Hippocampal formation (tissue), 2 donors: ENCODE measurements around the gene RFX4.
"Not testable (repeated sequence)": the region's sequence is repeated elsewhere in the genome, so short reads cannot be mapped to it uniquely, and the experiment has no call there.

Experiments
- DNase-seq, 2 donors: peaks; one replicate each; lab custom pipeline; 2025; lab: John Stamatoyannopoulos, UW

RFX4 gene

DNA sequence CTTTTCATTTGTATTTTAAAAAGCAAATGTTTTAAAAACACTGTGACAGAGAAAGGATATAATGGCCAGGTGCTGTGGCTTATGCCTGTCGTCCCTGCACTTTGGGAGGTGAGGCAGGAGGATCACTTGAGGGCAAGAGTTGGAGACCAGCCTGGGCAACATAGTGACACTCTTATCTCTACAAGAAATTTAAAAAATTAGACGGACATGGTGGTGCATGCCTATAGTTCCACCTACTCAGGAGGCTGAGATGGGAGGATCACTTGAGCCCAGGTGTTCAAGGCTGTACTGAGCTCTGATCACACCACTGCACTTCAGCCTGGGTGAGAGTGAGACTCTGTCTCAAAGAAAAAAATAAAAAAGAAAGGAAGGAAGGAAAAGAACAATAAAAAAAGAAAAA, 7.8 kb downstream of the RFX4 start:
- DNase-seq: no peak

DNA sequence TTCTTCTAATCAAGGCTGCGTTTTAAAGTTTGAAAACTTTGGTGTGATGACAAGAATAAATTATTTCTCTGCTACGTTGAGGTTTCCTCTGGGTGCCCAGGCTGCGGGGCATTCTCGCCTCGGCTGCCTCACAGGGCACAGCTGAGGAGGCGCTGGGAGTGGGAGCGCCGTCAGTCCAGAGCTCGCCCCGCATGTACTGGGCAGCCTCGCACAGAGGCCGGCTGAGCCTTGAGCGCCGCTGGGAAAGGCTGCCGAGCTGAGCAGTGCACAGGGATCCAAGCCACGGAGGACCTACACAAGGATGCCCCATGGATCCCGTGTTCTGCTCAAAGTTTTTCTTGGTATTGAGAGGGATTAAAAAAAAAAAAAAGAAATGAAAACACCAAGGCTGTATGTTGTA, 11.6 kb downstream of the RFX4 start:
- no peak for DNase-seq

- DNase-seq: no peak
Observed at GRCh38 chr12:106595268-106595667, 12.5 kb downstream of the RFX4 start.

DNA sequence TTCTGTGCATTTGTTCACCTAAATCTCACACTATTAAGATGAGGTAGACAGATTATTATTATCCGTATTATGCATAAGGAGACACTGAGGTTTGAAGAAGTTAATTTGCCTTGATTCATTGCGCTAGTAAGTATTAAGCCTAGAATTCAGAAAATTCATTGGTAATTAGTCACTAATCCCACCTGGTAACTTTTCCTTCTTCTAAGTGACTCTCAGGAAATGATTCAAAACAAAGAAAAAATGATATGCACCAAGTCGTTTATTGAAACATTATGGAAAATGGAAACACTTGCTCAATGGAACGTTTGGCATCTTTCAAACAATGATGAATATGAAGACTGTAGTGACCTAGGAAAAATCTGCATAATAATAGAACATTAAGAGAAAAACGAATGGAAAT, 15.2 kb downstream of the RFX4 start:
- no peak for DNase-seq

DNA sequence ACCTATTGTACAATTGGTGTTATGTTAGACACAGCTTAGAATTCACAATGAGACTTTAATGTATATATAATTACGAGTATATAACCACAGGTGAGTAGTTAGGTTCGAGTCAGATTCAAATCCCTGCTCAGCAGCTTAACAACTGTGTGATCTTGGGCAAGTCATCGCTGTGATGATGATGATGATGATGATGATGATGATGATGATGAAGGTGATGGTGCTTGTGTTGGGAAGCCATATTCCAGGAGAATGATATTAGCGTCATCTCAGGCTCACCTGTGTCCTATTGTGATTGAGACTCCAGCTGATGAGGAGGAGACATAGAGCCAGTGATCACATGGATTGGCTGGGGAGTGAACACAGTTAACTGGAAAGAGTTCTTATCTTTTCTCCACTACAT, 16.5 kb downstream of the RFX4 start:
- no peak for DNase-seq

GRCh38 chr12:106600503-106600902, 17.7 kb downstream of the RFX4 start:
- DNase-seq: no peak

- no peak for DNase-seq
Observed at GRCh38 chr12:106601031-106601430, 18.2 kb downstream of the RFX4 start.

GRCh38 chr12:106601496-106601895, 18.7 kb downstream of the RFX4 start:
- DNase-seq: no peak

GRCh38 chr12:106602076-106602475, 19.3 kb downstream of the RFX4 start:
- DNase-seq: no peak

DNA sequence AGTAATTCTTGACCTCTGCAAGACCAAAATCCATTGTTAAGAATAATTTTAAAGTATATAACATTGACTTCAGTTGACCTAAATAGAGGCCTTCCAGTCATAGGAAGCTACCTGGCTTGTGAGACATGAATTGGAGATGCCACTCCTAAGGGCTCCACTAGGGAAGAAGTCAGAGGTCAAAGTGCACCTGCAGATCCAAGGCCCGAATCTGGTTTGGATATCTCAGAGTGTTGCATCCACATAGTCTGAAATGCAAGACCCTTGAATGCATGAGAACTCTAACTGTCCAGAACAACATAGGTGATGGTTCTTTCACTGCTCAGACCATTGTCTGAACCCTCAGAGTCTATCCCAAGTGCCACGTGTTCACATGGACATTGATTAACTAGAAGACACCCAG, 22.4 kb downstream of the RFX4 start:
- no peak for DNase-seq

DNA sequence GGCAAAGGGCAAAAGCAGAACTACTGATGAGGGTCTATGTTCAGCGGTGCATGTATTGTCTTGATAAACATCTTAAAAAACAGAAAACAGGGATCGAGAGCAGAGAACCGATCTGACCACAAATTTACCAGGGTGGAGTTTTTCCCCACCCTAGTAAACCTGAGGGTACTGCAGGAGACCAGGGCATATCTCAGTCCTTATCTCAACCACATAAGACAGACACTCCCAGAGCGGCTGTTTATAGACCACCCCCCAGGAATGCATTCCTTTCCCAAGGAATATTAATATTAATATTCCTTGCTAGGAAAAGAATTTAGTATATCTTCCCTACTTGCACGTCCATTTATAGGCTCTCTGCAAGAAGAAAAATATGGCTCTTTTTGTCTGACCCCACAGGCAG, 37.8 kb downstream of the RFX4 start:
- DNase-seq: not testable (repeated sequence)

DNA sequence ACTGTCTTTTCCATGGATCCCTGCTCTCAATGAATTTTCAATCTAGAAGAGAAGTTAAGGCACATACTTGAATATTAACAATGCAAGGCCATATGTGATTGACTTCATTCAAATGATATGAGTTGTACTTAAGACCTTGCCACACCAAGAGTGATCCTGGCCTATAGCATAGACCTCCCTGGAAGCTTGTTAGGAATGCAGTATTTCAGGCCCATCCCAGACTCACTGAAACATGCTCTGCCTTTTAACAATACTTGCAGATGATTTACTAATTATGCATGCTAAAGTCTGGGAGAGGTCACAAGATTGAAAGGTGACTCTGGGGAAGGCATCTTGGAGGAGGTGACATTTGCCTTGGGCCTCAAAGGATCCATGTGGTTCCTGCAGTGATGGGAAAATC, 43.2 kb downstream of the RFX4 start:
- no peak for DNase-seq

GRCh38 chr12:106629797-106630659, 47.2 kb downstream of the RFX4 start:
- DNase-seq: no peak

- no peak for DNase-seq
Observed at GRCh38 chr12:106631150-106631549, 48.3 kb downstream of the RFX4 start.

DNA sequence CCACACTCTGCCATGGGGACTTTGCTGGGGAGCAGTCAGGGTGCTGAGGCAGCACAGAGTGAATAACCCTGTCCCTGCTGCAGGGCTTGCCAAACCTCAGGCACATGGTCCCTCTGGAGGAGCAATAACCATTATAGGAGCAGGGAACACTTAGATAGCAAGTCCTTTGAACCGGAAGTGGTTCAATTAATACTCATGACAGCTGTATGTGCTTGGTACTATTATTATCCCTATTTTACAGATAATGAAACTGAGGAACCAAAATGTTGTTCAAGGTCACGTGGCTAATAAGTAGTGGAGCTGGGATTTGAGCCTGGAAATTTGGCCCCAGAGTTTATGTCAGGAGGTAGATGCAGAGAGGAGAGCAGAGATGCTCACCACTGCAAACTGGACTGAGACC, 49.0 kb downstream of the RFX4 start:
- no peak for DNase-seq

- no peak for DNase-seq
Observed at GRCh38 chr12:106632797-106633450, 50.1 kb downstream of the RFX4 start.

GRCh38 chr12:106633451-106633823, 50.6 kb downstream of the RFX4 start:
- no peak for DNase-seq

GRCh38 chr12:106634206-106634605, 51.4 kb downstream of the RFX4 start:
- DNase-seq: no peak

GRCh38 chr12:106643000-106643399, 60.2 kb downstream of the RFX4 start:
- no peak for DNase-seq

DNA sequence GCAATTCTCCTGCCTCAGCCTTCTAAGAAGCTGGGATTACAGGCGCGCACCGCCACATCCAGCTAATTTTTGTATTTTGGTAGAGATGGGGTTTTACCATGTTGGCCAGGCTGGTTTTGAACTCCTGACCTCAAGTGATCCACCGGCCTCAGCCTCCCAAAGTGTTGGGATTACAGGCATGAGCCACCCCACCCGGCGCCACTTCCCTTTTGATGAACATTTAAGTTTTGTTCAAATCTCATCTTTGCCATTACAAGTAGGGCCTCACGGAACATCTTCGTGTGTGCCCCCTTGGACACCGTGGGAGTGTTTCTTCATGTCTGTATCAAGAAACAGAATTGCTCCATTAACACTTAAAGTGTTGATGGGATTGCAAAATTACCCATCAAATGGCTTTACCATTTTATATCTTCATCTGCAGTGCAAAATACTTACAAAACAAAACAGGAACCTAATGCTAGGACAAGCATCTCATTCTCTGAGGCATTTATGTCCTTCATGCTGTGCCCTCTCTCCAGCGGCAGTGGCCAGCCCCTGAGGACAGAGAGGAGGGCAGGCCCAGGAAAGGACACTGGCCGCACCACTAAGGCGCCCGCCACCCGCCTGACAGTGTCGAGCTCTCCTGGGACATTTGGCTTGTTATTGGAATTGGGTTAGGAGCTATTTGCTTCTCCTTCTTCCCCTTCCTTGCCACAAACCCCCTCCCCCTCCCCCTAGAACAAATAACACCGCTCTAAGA, 61.7 kb downstream of the RFX4 start:
- peak in 1 of 2 donors; percentile 84 for DNase-seq

DNA sequence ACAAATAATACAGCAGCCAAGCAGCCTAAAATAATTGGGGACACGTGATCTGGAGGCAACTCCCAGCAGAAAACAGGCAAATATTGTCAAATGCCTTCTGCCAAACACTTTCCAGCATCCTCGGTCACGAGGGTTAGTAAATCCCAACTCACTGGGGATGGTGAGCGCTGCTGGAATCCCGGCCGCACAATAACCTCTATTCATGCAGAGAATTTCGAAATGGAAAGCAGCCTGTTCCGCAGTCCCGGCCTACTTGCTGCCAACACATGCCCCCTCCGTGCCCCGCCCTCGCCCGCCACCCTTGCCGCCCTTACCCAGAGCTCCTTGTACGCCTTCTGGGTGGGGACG, 62.2 kb downstream of the RFX4 start:
- peak; percentile 86 to 93 for DNase-seq

DNA sequence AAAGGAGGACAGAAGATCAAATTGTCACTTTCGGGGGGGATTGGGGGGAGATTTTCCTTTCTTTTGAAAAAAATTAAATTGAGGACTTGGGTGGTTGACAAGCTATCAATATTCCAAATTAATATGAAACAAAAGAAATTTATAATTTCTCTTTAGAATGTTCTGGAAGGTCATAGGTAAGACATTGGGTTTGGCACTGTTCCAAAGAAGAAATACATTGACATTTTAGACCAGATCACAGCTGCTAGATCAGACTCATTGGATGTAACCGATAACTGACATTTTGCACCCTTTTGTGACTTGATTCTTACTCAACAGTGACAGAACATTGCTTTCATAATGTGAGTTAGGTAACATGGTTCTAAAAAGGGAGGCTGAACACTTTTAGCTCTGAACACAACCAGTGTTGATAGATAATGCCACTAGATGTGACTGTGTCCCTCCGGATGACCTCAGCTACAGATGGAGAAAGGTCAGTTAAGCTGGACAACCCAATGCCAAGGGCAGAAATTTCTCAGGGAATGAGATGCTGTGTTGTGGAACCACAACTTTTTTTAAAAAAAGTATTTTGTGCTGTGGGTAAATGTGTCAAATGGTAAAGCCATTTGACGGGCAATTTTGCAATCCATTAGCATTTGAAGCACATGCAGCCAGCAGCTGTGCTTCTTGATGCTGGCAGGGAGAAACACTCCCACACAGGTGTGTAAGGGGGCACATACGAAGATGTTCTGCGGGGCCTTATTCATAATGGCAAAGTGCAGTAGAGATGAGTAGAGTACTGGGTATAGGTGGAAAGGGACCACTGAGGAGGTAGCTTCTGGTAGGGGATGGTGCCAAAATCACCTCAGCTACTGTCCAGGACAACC, 62.9 kb downstream of the RFX4 start:
- no peak for DNase-seq
